Activated T-cell treated with anti-CD3 and anti-CD28 coated beads, Interleukin-2, amount 50 U/mL, for 24 hours (primary cell): Measurements from ENCODE around the gene LHX4.
A peak's percentile ranks its signal among the peaks of the same experiment; 100 is the strongest.

Source experiments
- DNase-seq: peaks from one replicate; pipeline ENCODE4 v3.0.0-alpha.2; 2020
- H3K27ac Mint-ChIP-seq: 2 replicates; pipeline ENCODE4 v1.8.0; 2020; ENCODE audit warnings: mild to moderate bottlenecking, mixed read lengths
- H3K27me3 Mint-ChIP-seq: 2 replicates; pipeline ENCODE4 v1.8.0; 2020; ENCODE audit warnings: mixed read lengths
- H3K36me3 Mint-ChIP-seq: 2 replicates; pipeline ENCODE4 v1.8.0; 2020; ENCODE audit warnings: low read depth, mixed read lengths
- H3K4me1 Mint-ChIP-seq: 2 replicates; pipeline ENCODE4 v1.8.0; 2020; ENCODE audit warnings: low read depth, mixed read lengths
- H3K4me3 Mint-ChIP-seq: 2 replicates; pipeline ENCODE4 v1.8.0; 2020; ENCODE audit warnings: mild to moderate bottlenecking, moderate library complexity, mixed read lengths
- H3K9me3 Mint-ChIP-seq: 2 replicates; pipeline ENCODE4 v1.8.0; 2020; ENCODE audit warnings: mixed read lengths

LHX4 gene

DNA sequence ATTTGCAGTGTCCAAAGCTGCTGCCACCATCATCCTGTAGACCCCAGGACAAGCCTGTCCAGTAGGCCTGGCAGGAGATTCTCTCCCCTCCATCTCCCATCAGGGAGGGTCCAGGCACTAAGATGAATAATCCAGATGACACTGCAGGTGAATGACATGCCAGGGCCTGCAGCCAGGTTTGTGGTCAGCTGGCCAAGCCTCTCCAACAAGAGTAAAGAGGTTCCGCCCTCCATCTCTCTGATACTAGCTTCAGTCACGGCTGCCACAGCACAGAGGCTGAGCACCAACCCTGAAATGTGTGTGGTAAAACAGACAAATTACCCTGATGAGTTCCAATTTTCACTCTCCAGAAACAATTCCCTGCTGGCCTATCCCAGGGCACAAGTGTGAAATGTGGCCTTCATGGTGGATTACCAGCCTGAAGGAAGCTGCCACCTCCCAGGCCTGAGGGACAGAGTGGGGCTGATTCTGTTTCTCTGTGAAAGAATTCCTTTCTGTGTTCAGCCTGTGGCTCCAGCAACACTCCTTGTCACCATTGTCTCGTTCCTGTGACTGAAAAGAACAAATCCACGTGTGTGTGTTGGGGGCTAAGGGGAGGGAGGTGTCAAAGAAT, 19.9 kb upstream of the LHX4 start:
- Mint-ChIP-seq H3K27me3 (peaks cover 10% of the 10 kb centered on the region), H3K4me1 (peaks cover 10% of the 10 kb centered on the region)

DNA sequence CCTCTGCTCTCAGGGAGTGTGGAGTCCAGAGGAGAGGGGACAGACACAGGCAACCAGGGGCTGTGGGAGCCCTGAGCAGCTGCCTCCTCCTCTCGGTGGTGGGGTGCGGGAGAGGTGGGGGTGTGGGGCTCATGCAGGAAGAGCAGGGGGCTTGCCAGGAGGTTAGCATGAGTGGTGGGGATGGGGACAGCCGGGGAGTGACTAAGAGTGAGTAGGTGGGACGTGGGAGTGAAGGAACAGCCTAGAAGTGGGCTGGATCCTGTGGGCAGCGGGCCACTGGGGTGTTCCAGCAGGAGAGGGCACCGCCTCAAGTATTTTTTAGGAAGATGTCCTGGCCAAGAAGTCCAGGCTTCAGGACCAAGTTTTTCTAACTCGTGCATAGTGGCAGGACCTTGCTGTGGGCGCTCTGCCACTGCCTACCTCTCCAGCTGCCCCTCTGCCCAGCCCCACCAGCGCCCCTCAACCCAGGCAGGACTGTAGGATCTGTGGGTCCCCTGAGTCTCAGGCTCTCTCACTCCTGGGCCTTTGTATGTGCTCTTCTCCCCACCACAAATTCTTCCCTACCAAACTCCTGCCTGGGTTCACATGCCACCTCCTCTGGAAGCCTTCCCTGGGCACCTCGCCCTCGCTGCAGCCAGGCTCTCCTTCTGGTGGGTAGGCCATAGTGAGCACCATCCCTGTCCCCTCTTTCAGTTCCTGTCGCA, 18.8 kb upstream of the LHX4 start:
- Mint-ChIP-seq H3K27me3 (peaks cover 10% of the 10 kb centered on the region), H3K4me1 (peaks cover 17% of the 10 kb centered on the region), H3K36me3 (no peaks in the 10 kb centered on the region), H3K4me3 (no peak overlapping the region), H3K27ac (no peak overlapping the region), H3K9me3 (no peaks in the 10 kb centered on the region)
- DNase-seq: no peak

More for the DNA sequence above, 19.9 kb upstream of the LHX4 start:
- Mint-ChIP-seq H3K9me3 (no peaks in the 10 kb centered on the region), H3K27ac (no peak overlapping the region), H3K36me3 (no peaks in the 10 kb centered on the region), H3K4me3 (no peak overlapping the region)
- no peak for DNase-seq

DNA sequence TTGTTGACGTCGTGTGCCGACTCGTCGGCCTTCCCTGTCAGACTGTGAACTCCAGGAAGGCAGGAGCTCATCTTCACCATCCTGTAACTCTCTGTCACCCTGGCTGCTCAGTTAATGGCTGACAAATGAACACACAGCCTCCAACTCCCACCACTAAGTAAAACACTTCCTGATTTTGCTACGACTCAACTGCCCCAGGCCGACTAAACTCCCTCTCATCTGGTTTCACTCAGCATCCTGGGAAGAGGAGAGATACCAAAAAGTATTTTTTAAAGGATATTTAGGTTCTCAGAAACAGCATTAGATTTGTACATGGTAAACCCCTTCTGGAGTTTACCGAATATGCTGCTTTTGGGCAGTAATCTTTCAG, 18.2 kb upstream of the LHX4 start:
- Mint-ChIP-seq H3K4me3 (no peak overlapping the region), H3K9me3 (no peaks in the 10 kb centered on the region), H3K27me3 (peaks cover 10% of the 10 kb centered on the region), H3K27ac (no peak overlapping the region), H3K4me1 (peaks cover 17% of the 10 kb centered on the region), H3K36me3 (no peaks in the 10 kb centered on the region)
- no peak for DNase-seq

DNA sequence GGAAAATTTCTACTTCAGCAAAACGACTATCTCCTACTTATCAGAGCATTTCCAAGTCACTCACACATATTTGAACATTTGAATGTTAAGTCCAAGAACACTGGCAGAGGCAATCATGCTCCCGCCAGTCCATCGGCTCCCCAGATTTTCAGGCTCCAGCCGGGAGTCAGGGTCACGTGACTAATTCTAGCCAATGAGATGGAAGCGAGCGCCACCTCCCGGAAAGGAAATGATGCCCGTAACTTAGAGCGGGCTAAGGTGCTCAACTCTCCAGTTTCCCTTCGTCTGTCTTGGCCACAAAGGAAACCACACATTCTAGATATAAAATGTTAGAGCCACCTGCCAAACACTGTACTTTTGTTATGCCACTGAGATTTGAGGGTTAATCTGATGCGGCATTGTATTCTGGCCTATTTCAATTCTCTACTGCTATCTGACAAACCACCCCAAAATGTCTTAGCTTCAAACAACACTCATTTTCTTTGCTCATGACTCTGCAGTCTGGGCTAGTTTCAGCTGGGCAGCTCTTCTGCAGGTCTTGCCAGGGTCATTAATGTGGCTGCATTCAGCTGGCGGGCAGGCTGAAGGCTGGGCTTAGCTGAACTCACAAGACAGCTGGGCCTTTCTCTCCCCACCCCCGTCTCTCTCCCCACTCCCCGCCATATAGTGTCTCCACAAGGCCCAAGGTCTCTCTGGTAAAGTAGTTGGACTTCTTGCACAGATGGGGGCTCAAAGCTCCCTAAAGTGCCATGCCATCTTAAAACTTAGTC, 16.5 kb upstream of the LHX4 start:
- no peaks in the 10 kb centered on the region for H3K36me3 Mint-ChIP-seq
- H3K27ac Mint-ChIP-seq: peak overlapping the region; percentile 32
- H3K4me1 Mint-ChIP-seq: peaks cover 17% of the 10 kb centered on the region
- no peaks in the 10 kb centered on the region for H3K9me3 Mint-ChIP-seq
- H3K27me3 Mint-ChIP-seq: peaks cover 10% of the 10 kb centered on the region
- peak; percentile 58 for DNase-seq
- peak overlapping the region; percentile 48 for H3K4me3 Mint-ChIP-seq

DNA sequence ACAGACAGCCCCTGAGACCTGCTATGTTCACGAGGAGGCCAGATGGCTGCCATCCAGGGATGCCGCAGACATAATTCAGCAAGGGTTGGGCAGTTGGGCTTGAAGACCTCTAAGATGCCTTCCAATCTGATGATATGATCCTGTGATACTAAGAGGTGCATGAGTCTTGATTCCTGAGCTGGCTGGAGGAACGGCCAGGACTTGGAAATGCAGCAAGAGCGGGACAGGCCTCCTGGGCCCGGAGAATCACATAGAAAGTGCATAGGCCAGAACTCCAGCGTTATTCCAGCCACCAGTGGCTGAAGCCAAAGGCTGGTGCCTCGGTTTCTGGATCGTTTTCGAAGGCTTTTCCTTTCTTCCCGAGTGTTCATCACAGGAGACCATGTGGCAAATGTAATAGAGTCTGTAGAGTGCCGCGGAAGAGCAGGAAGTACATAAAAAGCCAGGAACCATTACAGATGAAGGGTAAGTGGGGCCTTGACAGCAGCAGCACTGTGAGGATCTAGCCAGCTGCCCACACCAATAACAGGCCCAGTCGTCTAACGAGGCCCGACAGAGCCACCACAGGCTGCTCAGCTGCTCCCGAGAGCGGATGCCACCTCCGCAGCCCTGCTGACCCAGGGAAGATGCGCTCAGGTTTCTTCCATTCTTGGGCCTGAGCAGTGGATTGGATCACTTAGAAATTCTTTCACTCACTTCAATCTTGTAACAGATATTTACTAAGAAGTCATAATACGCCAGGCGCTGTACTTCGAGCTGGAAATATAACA, 14.0 kb upstream of the LHX4 start:
- H3K36me3 Mint-ChIP-seq: no peaks in the 10 kb centered on the region
- peaks cover 17% of the 10 kb centered on the region for H3K4me1 Mint-ChIP-seq
- H3K27ac Mint-ChIP-seq: no peak overlapping the region
- no peak overlapping the region for H3K4me3 Mint-ChIP-seq
- DNase-seq: peak; percentile 22
- H3K9me3 Mint-ChIP-seq: no peaks in the 10 kb centered on the region
- H3K27me3 Mint-ChIP-seq: peaks cover 3% of the 10 kb centered on the region

DNA sequence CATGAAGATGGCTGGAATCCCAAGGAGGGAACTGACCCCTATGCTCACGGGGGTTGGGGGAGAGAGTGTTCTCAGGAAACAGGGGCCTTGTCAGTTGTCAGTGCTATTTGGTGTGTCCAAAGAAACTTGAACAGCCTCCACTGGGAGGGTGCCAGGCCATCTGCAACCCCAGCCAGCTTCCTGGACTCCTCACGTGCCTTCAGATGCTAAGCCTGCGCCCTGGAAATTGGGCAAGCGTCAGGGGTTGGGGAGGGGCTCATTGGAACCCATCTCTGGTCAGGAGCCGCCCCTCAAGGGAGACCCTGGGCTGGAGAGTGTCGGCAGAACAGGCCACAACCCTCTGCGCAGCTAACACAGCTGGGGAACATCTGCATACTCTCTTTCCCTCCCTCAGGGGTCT, 13.1 kb upstream of the LHX4 start:
- H3K9me3 Mint-ChIP-seq: no peaks in the 10 kb centered on the region
- H3K4me3 Mint-ChIP-seq: no peak overlapping the region
- no peak for DNase-seq
- H3K27ac Mint-ChIP-seq: no peak overlapping the region
- H3K4me1 Mint-ChIP-seq: peaks cover 17% of the 10 kb centered on the region
- H3K27me3 Mint-ChIP-seq: no peaks in the 10 kb centered on the region
- no peaks in the 10 kb centered on the region for H3K36me3 Mint-ChIP-seq

DNA sequence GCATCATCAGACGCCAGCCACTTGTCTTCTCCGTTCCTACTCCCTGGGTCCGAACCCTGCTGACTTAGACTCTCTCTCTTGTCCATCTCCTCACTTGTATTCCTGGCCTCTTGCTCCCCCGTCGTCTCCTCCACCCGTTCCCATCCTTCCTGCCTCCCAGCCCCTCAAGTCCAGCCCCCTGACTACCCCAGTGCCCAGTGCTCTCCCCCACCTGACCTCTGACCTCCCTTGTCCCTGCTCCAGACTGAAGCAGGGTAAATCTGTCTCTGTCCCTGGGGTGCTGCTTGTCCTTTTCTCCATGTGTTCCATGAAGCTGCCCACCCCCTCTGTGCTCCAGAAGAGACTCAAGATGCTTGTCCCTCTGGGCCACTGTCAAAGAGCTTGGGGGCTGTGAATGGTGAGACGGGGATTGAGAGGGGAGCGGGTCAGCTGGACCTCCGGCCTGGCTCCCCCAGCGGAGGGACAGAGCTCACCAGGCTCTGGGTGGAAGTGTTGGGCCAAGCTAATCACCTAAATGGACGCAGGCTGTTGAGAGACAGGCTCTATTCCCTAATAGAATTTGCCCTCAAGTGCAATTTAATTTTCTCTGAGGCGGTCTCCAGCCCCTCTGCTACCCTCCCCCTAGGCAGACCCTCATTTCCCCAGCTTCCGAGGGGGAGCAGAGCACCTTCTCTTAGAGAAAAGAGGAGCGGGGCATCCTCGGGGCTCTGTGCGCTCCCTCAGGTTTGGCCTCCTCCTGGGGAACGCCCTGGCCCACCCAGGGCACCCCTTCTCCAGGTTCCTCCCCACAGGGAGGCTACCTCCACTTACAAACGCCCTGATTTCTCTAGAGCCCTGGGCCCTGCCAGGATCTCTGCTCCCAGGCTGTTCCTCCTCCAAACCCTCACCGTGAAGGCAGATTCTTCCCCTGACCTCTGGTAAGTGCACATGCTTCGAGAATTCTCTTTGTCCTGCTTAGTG, 11.0 kb upstream of the LHX4 start:
- H3K36me3 Mint-ChIP-seq: no peaks in the 10 kb centered on the region

DNA sequence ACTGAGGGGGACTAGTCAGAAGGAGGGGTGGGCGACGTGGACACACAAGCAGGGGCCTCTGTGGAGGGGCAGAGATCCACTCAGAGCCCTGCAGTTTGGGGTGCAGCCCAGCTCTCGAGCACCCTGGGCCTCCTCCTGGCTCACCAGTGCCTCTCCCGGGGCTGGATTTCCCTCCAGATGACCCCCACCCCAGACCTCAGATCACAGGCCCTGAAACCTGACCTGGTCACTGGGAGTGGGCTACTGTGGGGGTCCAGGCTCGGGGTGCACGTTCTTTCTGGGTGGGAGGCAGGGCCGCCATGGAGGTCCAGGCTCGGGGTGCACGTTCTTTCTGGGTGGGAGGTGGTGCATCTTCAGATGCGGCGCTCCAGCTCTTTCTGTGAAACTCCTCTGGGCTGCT, 10.3 kb upstream of the LHX4 start:
- H3K36me3 Mint-ChIP-seq: no peaks in the 10 kb centered on the region
- peaks cover 7% of the 10 kb centered on the region for H3K4me1 Mint-ChIP-seq
- DNase-seq: no peak
- peaks cover 18% of the 10 kb centered on the region for H3K27me3 Mint-ChIP-seq
- no peak overlapping the region for H3K27ac Mint-ChIP-seq
- no peak overlapping the region for H3K4me3 Mint-ChIP-seq
- no peaks in the 10 kb centered on the region for H3K9me3 Mint-ChIP-seq

More for the DNA sequence above, 11.0 kb upstream of the LHX4 start:
- Mint-ChIP-seq H3K4me3 (no peak overlapping the region), H3K27ac (no peak overlapping the region), H3K4me1 (peaks cover 7% of the 10 kb centered on the region), H3K27me3 (peaks cover 14% of the 10 kb centered on the region), H3K9me3 (no peaks in the 10 kb centered on the region)
- peak; percentile 20 for DNase-seq

DNA sequence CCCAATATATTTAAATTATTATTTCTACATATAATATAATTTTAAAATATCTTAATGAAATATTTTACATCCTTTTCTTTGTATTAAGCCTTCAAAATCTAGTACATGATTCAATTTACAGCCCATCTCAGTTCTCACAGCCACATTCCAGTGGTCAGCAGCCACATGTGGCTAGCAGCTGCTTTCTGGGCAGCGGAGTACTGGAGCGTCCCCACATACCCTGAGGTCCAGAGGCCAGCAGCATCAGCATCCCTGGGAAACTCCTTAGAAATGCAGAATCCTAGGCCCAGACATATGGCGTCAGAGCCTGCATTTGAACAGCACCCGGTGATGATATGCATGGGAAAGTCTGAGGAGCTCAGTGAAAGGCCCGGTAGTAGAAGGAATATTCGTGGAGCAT, 8.6 kb upstream of the LHX4 start:
- Mint-ChIP-seq H3K4me1 (no peaks in the 10 kb centered on the region), H3K36me3 (no peaks in the 10 kb centered on the region), H3K27me3 (peaks cover 32% of the 10 kb centered on the region), H3K4me3 (no peak overlapping the region), H3K9me3 (no peaks in the 10 kb centered on the region), H3K27ac (no peak overlapping the region)
- no peak for DNase-seq

DNA sequence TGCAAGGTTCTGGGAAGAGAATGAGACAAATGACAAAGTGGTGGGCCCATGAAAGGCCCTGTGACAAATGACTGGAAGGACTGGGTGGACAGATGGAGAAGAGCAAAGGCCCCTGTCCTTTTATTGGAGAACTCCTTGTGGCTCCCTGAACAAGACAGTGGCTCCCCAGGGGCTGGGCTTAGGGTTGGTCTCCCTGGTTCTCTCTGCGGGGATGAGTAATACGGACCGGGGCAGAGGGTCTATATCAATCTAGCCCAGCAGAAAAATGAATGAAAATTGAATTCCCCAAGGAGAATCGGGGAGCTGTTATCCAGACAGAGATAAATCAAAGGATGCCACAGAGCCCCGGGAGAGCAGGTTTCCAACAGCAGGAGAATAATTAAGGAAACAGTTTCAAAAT, 5.2 kb upstream of the LHX4 start:
- DNase-seq: peak; percentile 6
- no peaks in the 10 kb centered on the region for H3K9me3 Mint-ChIP-seq
- peaks cover 56% of the 10 kb centered on the region for H3K27me3 Mint-ChIP-seq
- H3K36me3 Mint-ChIP-seq: no peaks in the 10 kb centered on the region
- no peak overlapping the region for H3K4me3 Mint-ChIP-seq
- peaks cover 5% of the 10 kb centered on the region for H3K4me1 Mint-ChIP-seq
- H3K27ac Mint-ChIP-seq: no peak overlapping the region

DNA sequence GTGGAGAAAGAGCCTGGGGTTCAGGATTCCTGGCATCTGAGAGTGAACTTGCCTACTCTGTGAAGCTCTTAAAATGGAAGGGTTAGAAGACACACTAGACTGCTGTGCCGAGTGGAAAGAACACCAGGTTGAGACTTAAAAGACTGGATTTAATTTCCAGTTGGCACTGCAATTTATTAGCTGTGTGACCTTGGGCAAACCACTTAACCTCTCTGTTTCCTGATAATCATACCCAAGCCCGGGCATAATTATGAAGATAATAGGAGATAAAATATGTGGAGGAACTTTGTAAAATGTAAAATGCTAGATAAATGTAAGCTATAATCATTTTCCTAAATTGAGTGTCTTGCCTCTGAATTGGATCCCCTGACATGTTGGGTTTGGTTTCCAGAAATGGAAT, 4.7 kb upstream of the LHX4 start:
- Mint-ChIP-seq H3K4me1 (peaks cover 5% of the 10 kb centered on the region), H3K36me3 (no peaks in the 10 kb centered on the region), H3K27ac (no peak overlapping the region), H3K9me3 (no peaks in the 10 kb centered on the region), H3K27me3 (peaks cover 59% of the 10 kb centered on the region), H3K4me3 (no peak overlapping the region)
- no peak for DNase-seq

DNA sequence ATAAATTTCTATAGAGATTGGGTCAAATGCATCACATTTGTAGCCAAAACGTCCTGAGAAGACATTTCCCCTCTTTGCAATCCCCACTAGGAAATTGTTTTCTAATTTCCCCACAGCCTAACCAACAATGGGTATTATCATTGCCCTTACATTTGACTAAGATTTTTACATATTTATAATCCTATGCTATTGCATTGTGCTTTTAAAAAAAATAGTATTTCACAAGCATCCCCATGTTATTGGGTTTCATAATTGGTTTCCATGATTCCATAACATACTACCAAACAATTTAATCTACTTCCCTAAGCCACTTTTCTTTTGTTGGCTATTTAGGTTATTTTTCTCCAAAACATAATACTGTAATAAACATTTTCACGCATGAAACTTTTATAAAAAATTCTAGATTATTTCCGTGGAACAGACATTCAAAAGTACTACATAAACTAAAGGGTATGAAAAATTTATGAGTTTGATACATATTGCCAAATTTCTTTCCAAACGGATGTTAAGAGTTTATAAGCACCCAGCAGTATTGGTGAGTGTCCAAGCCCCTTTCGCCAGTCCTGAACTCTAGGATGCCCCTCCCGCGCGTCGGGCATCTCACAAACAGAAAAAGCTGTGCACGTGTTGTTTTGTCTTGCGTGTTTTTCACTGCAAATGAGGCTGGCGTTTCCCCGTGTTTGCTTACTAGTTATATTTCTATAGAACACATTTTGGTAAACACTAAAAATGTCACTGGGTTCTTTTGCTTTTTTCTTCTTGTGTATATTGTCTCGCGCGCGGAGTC, 2.0 kb upstream of the LHX4 start:
- Mint-ChIP-seq H3K9me3 (no peaks in the 10 kb centered on the region), H3K27ac (no peak overlapping the region), H3K27me3 (peaks cover 79% of the 10 kb centered on the region), H3K4me1 (peaks cover 18% of the 10 kb centered on the region), H3K36me3 (no peaks in the 10 kb centered on the region), H3K4me3 (peak overlapping the region; percentile 59)
- no peak for DNase-seq
